ENCODE measurements around the gene CASP6. TPM values are rescaled to one million over a fixed set of nuclear protein-coding genes. Genes with fewer than 3 reads are reported as not detected.

CASP6 gene
- total and polyA plus RNA-seq, 2 of the 8 experiments (the other 6 are each of a cell fraction or from before 2014, with no cell fraction given) = 29.5 to 35.1 TPM

DNA sequence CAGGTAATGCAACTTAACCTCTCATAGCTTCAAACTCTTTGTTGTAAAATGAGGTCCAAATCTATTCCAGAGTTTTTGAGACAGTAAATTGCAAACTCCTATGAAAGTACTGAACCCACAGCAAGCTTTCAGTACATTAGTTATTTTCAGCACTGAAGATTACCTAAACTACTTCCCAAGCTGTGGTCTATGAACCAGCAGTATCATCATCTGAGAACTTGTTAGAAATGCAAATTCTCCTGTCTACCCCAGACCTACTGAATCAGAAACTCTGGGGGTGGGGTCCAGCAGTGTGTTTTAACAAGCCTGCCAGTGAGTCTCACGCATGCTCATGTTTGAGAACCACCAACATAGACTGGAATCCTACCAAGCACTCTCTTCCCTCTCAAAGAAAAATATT lies 5.7 kb upstream of the CASP6 start (continued):
- TF ChIP-seq POLR2AphosphoS5 (IDR thresholded peaks at IDR 0.05; ENCODE audit: low read depth, low read length) (no peak), YY1 (IDR thresholded peaks at IDR 0.05; ENCODE audit: low read depth, low read length) (no peak), BCL11A (IDR thresholded peaks at IDR 0.05; ENCODE audit: low read depth in 2 of 2, low read length in 2 of 2) (no peak), KDM5A (IDR thresholded peaks at IDR 0.05; ENCODE audit: low read length) (no peak), NRF1 (IDR thresholded peaks at IDR 0.05; ENCODE audit: low read depth, low read length) (no peak), EZH2 (IDR thresholded peaks at IDR 0.05; ENCODE audit: low read depth, low read length, severe bottlenecking) (no peak)
